ENCODE results near the gene MAPK8IP3. TPM values are rescaled to one million over a fixed set of nuclear protein-coding genes. Genes with fewer than 3 reads are reported as not detected.

The MAPK8IP3 gene
- polyA plus RNA-seq, 1 experiment, result 22.5 TPM

DNA sequence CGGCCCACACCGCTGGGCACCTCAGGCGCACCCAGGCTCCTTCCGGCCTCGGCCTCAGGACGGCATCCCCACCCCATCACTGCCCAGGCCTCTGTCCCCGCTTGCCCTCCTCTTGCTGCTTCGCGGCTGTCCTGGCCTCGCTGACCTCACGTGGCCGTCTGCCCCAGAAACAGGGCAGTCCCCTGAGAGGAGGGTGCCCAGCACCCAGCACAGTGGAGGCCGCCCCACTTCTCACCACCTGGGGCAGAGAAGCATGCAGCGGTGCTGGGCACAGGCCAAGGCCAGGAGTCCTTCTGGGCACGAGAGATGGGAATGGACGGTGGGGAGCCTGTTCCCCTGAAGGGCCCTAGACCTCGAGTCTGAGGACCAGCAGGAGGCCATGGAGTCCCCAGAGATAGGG is 111.7 kb downstream of the MAPK8IP3 start:
- ChIA-PET POLR2A (no interaction called here), CTCF (no interaction called here)
- peaks cover 23% of the 10 kb centered on the region for H3K36me3 ChIP-seq (ENCODE audit: control insufficient read depth, insufficient read depth, low read length)
- no peak overlapping the region for H3K4me3 ChIP-seq (ENCODE audit: low read depth, low read length)
- H3K27me3 ChIP-seq (ENCODE audit: control insufficient read depth, insufficient read depth, low read length), result no peaks in the 10 kb centered on the region
- TF ChIP-seq CTCF (IDR thresholded peaks at IDR 0.05; ENCODE audit: insufficient read depth, low read depth, low read length), result no peak
- DNase-seq (ENCODE audit: low read depth), result no peak

GRCh38 chr16:1818204-1818872 is 112.3 kb downstream of the MAPK8IP3 start:
- peaks cover 23% of the 10 kb centered on the region for H3K36me3 ChIP-seq (ENCODE audit: control insufficient read depth, insufficient read depth, low read length)
- H3K4me3 ChIP-seq (ENCODE audit: low read depth, low read length), result no peak overlapping the region
- TF ChIP-seq CTCF (IDR thresholded peaks at IDR 0.05; ENCODE audit: insufficient read depth, low read depth, low read length), result no peak
- no peak for DNase-seq (ENCODE audit: low read depth)
- H3K27me3 ChIP-seq (ENCODE audit: control insufficient read depth, insufficient read depth, low read length), result no peaks in the 10 kb centered on the region
- CTCF ChIA-PET, result no interaction called here
- POLR2A ChIA-PET, result no interaction called here

GRCh38 chr16:1818873-1819525 is 113.0 kb downstream of the MAPK8IP3 start:
- POLR2A ChIA-PET, result no interaction called here

GRCh38 chr16:1819611-1820010 is 113.6 kb downstream of the MAPK8IP3 start:
- ChIA-PET POLR2A (no interaction called here), CTCF (no interaction called here)
- DNase-seq (ENCODE audit: low read depth), result no peak
- H3K27me3 ChIP-seq (ENCODE audit: control insufficient read depth, insufficient read depth, low read length), result no peaks in the 10 kb centered on the region
- peaks cover 22% of the 10 kb centered on the region for H3K36me3 ChIP-seq (ENCODE audit: control insufficient read depth, insufficient read depth, low read length)
- H3K4me3 ChIP-seq (ENCODE audit: low read depth, low read length), result no peak overlapping the region
- TF ChIP-seq CTCF (IDR thresholded peaks at IDR 0.05; ENCODE audit: insufficient read depth, low read depth, low read length), result no peak

More at GRCh38 chr16:1818873-1819525, 113.0 kb downstream of the MAPK8IP3 start:
- TF ChIP-seq CTCF (IDR thresholded peaks at IDR 0.05; ENCODE audit: insufficient read depth, low read depth, low read length), result no peak
- Histone ChIP-seq H3K4me3 (ENCODE audit: low read depth, low read length) (no peak overlapping the region), H3K36me3 (ENCODE audit: control insufficient read depth, insufficient read depth, low read length) (peaks cover 22% of the 10 kb centered on the region), H3K27me3 (ENCODE audit: control insufficient read depth, insufficient read depth, low read length) (no peaks in the 10 kb centered on the region)
- CTCF ChIA-PET, result no interaction called here
- no peak for DNase-seq (ENCODE audit: low read depth)

Small RNA genes lying within 50 kb of the gene (small RNA-seq; reads per million reads assigned to genes)
- gene MIR3177 (ENCODE audit: insufficient read length, low read depth, low replicate concordance), result not detected

Other genes with a start within 250 kb of the MAPK8IP3 start
- gene CLCN7, start 231.2 kb upstream of the MAPK8IP3 start, polyA plus RNA-seq (2011; rRNA removed), result 19.6 and 36.4 TPM in 2 replicates
- not detected in 2 replicates for gene PTX4, start 217.3 kb upstream of the MAPK8IP3 start, polyA plus RNA-seq (2011; rRNA removed)
- 8.1 and 15.9 TPM in 2 replicates for gene TELO2, start 212.8 kb upstream of the MAPK8IP3 start, polyA plus RNA-seq (2011; rRNA removed)
- gene TMEM204, start 172.5 kb upstream of the MAPK8IP3 start, polyA plus RNA-seq (2011; rRNA removed), result 42.4 and 81.9 TPM in 2 replicates
- gene IFT140, start 94.1 kb upstream of the MAPK8IP3 start, polyA plus RNA-seq (2011; rRNA removed), result 5.3 and 10.4 TPM in 2 replicates
- gene CRAMP1, start 93.8 kb upstream of the MAPK8IP3 start, polyA plus RNA-seq (2011; rRNA removed), result 5.2 and 8.0 TPM in 2 replicates
- 46.2 and 47.6 TPM in 2 replicates for gene JPT2, start 27.9 kb upstream of the MAPK8IP3 start, polyA plus RNA-seq (2011; rRNA removed)
- 20.3 and 34.3 TPM in 2 replicates for gene NME3, start 65.3 kb downstream of the MAPK8IP3 start, polyA plus RNA-seq (2011; rRNA removed)
- 2.9 and 4.0 TPM in 2 replicates for gene EME2, start 66.6 kb downstream of the MAPK8IP3 start, polyA plus RNA-seq (2011; rRNA removed)
- gene MRPS34, start 66.9 kb downstream of the MAPK8IP3 start, polyA plus RNA-seq (2011; rRNA removed), result 64.2 and 69.6 TPM in 2 replicates
- 15.0 and 36.5 TPM in 2 replicates for gene SPSB3, start 76.4 kb downstream of the MAPK8IP3 start, polyA plus RNA-seq (2011; rRNA removed)
- 27.9 and 38.0 TPM in 2 replicates for gene NUBP2, start 76.8 kb downstream of the MAPK8IP3 start, polyA plus RNA-seq (2011; rRNA removed)
- not detected in 2 replicates for gene IGFALS, start 87.5 kb downstream of the MAPK8IP3 start, polyA plus RNA-seq (2011; rRNA removed)
- gene HAGH, start 120.6 kb downstream of the MAPK8IP3 start, polyA plus RNA-seq (2011; rRNA removed), result 32.2 and 51.6 TPM in 2 replicates
- gene FAHD1, start 121.0 kb downstream of the MAPK8IP3 start, polyA plus RNA-seq (2011; rRNA removed), result 52.5 and 53.1 TPM in 2 replicates
- 0.25 and 0.28 TPM in 2 replicates for gene MEIOB, start 166.0 kb downstream of the MAPK8IP3 start, polyA plus RNA-seq (2011; rRNA removed)
- gene HS3ST6, start 212.2 kb downstream of the MAPK8IP3 start, polyA plus RNA-seq (2011; rRNA removed), result not detected in 2 replicates
- 44.4 and 61.9 TPM in 2 replicates for gene MSRB1, start 237.0 kb downstream of the MAPK8IP3 start, polyA plus RNA-seq (2011; rRNA removed)
- not detected in 2 replicates for gene RPL3L, start 248.5 kb downstream of the MAPK8IP3 start, polyA plus RNA-seq (2011; rRNA removed)